NCI-H1092 (cell line): ENCODE results near the gene ZCCHC24.

Experiments
- DNase-seq: peaks from one replicate; lab custom pipeline; 2025; lab: John Stamatoyannopoulos, UW

ZCCHC24 gene

DNA sequence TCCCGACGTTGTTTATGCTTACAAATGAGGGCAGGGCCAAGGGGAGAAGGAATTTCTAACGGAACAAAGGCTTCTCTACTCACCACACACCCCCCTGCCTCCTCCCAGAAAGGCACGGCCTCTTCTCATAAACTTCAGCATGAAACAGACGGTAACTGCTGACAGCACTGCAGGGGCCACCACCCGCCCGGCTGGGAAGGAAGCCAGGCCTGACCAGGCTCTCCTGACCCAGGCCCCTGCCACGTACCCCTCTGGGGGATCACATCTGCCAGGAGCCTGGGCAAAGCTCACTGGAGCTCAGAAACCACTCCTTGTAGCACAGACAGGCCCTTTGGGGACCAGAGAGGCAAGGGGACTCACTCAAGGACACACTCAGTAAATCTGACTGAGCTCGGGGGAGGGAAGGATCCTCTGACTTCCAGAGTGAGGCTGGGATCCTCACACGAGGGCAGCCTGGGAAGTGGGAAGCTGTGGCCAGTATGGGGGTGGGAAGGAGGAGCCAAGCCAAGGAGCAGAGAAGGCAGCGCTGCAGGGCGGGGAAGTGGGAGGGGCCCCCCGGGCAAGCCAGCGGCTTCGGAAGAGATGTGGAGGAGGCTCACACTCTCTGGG, 46.1 kb downstream of the ZCCHC24 start:
- no peak for DNase-seq

- DNase-seq, result no peak
Measured at GRCh38 chr10:79398642-79399041, 46.8 kb downstream of the ZCCHC24 start.

DNA sequence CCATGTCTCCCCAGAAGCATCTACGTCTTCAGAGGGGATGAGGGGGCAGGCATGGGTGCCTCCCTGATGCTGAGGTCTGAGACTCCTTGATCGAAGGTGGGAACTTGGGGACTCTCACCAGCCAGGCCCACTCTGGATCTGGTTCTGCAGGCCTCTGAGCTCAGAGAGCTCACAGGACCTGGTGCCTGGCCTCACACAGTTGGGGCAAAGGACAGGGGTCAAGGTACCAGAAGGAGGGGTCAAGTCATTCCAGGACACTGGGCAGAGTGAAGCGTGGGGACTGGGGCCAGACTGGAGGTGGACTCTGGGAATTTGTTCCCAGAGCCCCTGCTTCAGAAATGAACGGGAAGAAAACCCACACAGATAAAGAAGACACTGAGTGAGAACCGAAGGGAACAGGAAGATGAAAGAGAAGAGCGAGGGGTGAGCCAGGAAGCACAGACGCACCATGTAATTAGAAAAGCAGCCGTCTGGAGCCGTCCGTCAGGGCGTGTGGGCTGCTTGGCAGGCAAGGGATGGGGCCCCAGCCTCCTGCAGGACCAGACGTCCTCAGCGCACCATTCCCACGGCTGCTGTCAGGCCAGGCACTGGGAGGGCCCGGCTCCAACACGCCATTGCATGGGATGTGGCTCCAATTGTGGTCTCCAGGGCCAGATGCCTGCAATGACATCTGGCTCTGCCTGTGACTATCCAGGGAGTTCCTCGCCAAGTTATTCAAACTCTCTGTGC, 47.7 kb downstream of the ZCCHC24 start:
- DNase-seq, result no peak

- no peak for DNase-seq
Measured at GRCh38 chr10:79397051-79397450, 48.4 kb downstream of the ZCCHC24 start.

DNA sequence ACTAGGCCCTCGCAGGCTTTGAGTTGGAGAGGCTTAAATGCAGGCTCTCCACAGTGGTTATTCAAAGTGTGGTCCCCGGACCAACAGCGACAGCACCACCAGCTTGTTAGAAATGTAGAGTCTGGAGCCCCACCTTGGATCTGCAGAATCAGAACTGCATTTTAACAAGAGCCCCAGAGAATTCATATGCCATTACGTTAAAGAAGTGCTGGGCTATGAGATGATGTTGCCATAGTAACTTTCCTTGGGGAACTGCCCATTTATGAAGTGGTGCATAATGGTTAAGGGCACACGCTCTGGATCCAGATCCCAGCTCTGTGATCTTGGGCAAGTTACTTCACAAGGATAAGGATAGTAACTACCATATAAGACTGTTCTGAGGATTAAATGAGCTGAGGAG, 48.9 kb downstream of the ZCCHC24 start:
- DNase-seq, result no peak

- no peak for DNase-seq
Measured at GRCh38 chr10:79394664-79395063, 50.8 kb downstream of the ZCCHC24 start.

GRCh38 chr10:79393924-79394610, 51.4 kb downstream of the ZCCHC24 start:
- no peak for DNase-seq

DNA sequence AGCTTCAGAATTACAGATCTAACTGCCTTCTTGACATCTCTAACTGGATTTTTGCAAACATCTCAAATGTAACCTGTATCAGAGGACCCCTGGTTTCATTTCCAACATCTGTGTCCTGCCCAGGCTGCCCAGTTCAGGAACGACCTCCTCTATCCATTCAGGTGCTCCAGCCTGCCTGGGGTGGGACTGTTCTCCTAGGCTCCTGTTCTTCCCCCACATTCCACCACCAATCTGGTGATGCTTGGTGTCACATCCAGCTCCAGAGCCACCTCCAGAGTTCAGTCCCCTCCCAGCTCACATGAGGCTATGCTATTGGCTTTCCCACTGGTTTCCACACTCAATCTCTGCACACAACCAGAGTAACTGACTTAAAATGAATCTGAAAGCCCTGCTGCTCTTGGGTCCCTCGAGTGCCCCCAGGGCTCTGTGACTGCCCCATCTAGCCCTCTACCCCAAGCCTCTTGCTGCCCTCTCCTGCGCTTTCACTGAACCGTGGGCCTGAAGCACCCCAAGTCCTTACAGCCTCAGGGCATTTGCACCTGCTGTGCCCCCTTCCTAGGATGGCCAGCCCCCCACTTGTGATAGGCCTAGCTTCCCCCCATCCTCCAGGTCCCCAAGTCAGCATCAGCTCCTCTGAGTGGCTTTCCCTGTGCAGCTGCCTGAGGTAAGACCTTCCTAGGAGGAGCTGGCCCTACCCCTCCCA, 52.1 kb downstream of the ZCCHC24 start:
- DNase-seq, result no peak

GRCh38 chr10:79392506-79393176, 52.8 kb downstream of the ZCCHC24 start:
- no peak for DNase-seq

- no peak for DNase-seq
Measured at GRCh38 chr10:79392020-79392398, 53.4 kb downstream of the ZCCHC24 start.

GRCh38 chr10:79391231-79392019, 54.0 kb downstream of the ZCCHC24 start:
- DNase-seq, result no peak

DNA sequence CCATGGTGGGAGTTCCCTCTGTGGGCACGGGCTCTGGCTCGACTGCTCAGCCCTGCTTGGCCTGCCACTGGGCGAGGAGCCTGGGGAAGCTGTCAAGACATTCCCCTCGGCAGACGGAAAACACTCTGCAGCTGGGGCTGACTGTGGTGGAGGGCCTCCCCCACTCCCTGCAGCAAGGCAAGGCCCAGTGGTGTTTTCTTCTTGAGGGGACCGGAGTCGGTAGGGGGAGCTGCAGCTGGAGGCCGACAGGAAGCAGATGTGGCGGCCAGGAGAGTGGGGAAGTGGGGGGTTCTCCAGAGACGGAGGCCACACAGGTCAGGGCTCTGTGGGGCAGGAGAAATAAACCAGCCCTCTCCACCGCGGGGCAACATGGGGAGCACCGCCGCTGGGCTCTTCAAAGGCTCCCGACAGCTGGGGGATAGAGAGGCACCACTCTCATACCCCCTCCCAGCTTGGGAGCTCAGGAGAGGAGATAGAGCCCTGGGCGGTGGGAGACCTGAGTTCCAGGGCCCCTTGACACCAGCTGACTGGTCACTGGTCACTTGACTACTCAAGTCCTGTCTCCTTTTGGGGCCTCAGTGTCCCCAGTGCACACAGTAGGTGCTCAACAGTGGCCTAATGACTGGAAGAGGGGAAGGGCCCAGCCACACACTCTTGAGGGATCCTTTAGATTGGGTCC, 54.7 kb downstream of the ZCCHC24 start:
- DNase-seq, result no peak

- DNase-seq, result no peak
Measured at GRCh38 chr10:79390057-79390456, 55.4 kb downstream of the ZCCHC24 start.

DNA sequence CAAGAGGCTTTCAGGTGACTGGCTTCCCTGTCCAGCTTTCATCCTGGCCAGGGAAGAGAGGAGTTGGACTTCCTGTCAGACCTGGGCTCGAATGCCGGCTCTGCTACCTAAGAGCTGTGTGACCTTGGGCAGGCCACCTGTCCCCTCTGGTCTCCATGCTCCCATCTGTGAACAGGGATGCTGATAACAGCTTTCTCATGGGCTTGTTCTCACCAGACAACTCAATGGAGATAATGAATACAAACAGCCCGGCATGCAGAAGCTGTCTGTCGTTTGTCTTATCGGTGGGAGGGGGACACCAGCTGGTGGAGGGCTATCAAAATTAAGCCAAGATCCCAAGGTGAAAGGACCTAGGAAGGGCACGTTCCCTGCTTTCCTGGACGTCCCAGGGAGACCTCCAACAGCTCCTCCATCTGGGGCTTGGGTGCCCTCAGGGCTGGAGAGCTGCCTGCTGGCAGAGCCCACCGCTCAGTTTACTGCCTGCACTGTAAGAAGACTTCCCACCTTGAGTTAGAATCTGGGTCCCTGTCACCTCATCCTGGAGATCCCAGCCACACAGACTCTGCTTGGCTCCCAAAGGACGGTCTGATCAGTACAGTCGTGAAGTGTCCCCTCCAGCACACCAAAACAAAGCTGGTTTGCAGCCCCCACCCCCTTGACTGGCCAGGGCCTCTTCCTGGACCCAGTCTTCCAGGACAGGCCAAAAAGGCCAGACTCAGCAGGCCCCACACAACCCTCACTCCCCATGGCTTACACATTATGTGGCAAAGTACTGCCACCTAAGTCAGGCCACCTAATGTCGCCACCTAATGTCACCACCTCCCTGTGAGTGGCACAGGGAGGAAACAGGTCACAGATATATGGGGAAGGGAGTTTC, 57.2 kb downstream of the ZCCHC24 start:
- DNase-seq, result no peak

DNA sequence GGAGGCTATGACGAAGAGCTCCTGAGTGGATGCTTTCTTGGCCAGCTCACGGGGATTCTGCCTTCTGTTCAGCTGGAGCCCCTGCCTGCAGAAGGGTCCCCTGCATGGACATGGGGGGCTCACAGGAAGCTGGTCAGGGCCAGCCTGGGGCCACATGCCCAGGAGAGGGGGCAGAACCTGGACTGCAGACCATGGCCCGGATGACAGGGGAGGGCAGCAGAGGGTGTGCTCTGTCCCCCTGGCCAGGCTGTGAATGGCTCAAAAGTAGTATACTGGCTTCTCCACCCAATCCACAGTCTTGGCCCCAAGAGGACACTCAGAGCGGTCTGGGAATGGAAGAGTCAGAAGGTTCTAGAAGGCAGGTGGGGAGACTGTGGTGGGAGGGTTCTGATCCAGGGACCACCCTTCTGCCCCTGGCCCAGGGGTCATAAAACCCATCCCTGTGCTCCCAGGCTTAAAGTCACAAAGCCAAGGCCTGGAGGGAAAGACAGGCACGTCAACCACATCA, 57.9 kb downstream of the ZCCHC24 start:
- DNase-seq, result no peak

- no peak for DNase-seq
Measured at GRCh38 chr10:79386637-79387465, 58.6 kb downstream of the ZCCHC24 start.

DNA sequence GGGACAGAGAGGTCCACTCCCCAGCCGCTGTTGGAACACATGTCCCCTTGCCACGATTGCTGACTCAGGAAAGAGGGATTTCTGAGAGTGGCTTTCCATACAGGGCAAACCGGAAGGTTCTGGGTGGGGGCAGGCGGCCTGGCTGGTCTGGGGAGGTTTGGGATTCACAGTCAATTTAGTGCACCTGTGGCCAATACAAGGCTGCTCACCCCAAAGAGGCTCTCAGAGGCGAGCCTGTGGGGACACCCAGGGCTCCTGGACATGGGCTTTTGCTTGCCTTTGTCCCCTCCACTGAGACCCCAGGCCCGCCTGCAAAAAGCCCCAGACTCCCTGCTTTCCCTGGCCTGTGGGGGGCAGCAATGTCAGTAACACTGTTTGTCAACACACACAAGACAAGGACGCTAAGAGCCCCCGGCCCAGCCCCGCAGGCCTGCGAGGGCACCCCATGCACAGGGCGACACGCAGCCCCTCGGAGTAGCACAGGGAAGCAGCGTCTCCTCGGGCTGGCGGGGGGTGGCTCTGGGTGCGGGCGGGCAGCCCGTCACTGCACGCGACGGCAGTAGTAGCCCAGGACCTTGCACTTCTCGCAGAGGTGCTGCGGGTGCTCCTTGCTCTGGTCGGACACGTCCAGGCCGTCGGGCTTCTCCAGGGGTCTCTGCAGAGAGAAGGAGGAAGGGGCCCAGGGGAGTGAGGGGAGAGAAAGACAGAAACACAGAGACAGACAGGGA, 59.5 kb downstream of the ZCCHC24 start:
- DNase-seq, result no peak

DNA sequence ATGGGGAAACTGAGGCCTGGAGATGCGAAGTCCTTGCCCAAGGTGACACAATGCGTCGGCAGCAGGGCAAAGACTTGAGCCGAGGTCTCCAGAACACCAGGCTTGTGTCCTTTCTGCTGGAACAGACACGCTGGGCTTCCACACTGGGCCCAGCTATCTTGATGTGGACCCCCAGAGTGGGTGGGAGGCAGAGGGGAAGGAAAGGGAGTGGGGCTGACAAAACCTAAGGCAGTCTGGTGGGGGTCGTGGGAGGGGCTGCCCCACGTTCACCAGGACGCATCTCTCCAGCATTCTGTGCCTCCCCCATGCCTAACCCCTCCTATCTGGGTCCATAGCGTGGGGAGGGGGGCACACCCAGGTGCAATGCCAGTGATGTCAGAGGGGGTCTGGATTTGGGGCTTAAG, 60.0 kb downstream of the ZCCHC24 start:
- no peak for DNase-seq
